Epithelial cell of umbilical artery (primary cell): ENCODE data around the gene PAPPA2. TPM values are rescaled to one million over a fixed set of nuclear protein-coding genes. Genes with fewer than 3 reads are reported as not detected.

Experiments used
- total RNA-seq: library from RNA; depleted of rRNA; stranded (reverse); fragments of >200 nt; gene quantifications from 2 replicates; pipeline ENCODE4 v1.2.3, GENCODE V29; 2014

PAPPA2 gene, protein sequence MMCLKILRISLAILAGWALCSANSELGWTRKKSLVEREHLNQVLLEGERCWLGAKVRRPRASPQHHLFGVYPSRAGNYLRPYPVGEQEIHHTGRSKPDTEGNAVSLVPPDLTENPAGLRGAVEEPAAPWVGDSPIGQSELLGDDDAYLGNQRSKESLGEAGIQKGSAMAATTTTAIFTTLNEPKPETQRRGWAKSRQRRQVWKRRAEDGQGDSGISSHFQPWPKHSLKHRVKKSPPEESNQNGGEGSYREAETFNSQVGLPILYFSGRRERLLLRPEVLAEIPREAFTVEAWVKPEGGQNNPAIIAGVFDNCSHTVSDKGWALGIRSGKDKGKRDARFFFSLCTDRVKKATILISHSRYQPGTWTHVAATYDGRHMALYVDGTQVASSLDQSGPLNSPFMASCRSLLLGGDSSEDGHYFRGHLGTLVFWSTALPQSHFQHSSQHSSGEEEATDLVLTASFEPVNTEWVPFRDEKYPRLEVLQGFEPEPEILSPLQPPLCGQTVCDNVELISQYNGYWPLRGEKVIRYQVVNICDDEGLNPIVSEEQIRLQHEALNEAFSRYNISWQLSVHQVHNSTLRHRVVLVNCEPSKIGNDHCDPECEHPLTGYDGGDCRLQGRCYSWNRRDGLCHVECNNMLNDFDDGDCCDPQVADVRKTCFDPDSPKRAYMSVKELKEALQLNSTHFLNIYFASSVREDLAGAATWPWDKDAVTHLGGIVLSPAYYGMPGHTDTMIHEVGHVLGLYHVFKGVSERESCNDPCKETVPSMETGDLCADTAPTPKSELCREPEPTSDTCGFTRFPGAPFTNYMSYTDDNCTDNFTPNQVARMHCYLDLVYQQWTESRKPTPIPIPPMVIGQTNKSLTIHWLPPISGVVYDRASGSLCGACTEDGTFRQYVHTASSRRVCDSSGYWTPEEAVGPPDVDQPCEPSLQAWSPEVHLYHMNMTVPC (N-terminal part only)
- total RNA-seq, result under 0.01 and 0.76 TPM in 2 replicates

DNA sequence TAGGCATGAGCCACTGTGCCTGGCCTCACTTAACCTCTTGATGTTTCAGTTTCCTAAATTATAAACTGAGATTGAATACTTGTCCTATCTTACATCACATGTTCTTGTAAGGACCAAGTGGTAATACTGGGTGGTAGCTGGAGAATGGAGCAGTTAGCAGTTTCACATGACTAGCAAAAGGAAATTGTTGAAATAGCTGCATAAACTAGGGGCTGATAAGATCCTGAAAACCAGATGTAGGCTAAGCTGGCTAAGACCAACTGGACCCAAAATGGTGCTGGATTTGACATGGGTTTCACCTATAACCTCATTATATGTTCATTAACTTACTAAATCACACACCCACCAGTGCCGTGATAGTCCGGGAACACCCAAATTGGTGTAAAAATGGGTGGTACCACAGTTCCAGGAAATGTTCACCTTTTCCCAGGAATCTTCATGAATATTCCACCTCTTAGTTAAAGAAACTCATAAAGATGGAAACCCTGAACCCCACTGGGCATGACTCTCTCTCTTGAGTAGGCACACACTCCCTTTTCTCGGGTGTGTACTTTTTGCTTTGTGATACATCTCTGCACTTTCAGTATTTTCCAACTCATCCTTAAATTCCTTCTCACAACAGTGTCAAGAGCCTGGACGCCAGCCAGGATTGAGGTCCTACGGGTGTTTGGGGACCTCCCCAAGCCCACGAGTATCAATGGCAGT, at the start of gene PAPPA2:
PAPPA2 (plus strand) TSS at position 502 of the 705 bp plus-strand sequence. CDS start 93,148 bp downstream, outside the sequence.

